Measurements from ENCODE around the gene FBXL14. TPM values are rescaled to one million over a fixed set of nuclear protein-coding genes. Genes with fewer than 3 reads are reported as not detected.

FBXL14 gene
- total RNA-seq, 1 experiment from 2014 or later: 19.3 TPM

- no TSS peak for BruUV-seq (replicated peaks)
Measured at GRCh38 chr12:1634149-1634548, 39.8 kb upstream of the FBXL14 start.

GRCh38 chr12:1633459-1633858 lies 39.1 kb upstream of the FBXL14 start:
- no peaks in the 10 kb centered on the region for H3K9me3 ChIP-seq (ENCODE audit: low read depth, low read length, poor library complexity, severe bottlenecking)
- CTCF ChIA-PET: interaction anchor here (0.6 kb wide), 1 partner anchor 30 kb away, joined by 9 read pairs; no protein-coding TSS in a partner anchor
- no peak overlapping the region for H3K4me3 ChIP-seq (ENCODE audit: low read depth, low read length, poor library complexity, severe bottlenecking)
- peaks cover 6% of the 10 kb centered on the region for H3K4me1 ChIP-seq (ENCODE audit: insufficient read depth, low read length, poor library complexity, severe bottlenecking)
- no peaks in the 10 kb centered on the region for H3K27me3 ChIP-seq (replicated peaks; ENCODE audit: insufficient read depth, low read depth, low read length, poor library complexity)
- POLR2A ChIA-PET (ENCODE audit: low non-redundant PET): no interaction called here
- BruUV-seq (replicated peaks): no TSS peak
- DNase-seq (ENCODE audit: low spot score): no peak
- intact Hi-C loops (cut with micrococcal nuclease; ENCODE audit: unreplicated experiment): loop anchor here (5.0 kb wide), 2 partner anchors 159 to 309 kb away; no protein-coding TSS in a partner anchor
- TF ChIP-seq EZH2 (IDR thresholded peaks at IDR 0.05; ENCODE audit: borderline replicate concordance, low read depth, low read length, poor library complexity, severe bottlenecking) (no peak), CTCF (conservative IDR thresholded peaks at IDR 0.05; ENCODE audit: low read depth, low read length) (no peak)
- no peaks in the 10 kb centered on the region for H3K36me3 ChIP-seq (ENCODE audit: insufficient read depth, low read length, poor library complexity, severe bottlenecking)
- no peak overlapping the region for H3K27ac ChIP-seq (ENCODE audit: low read depth, low read length, poor library complexity, severe bottlenecking)

More at GRCh38 chr12:1634149-1634548, 39.8 kb upstream of the FBXL14 start:
- H3K27ac ChIP-seq (ENCODE audit: low read depth, low read length, poor library complexity, severe bottlenecking): no peak overlapping the region
- intact Hi-C loops (cut with micrococcal nuclease; ENCODE audit: unreplicated experiment): loop anchor here (5.0 kb wide), 2 partner anchors 158 to 308 kb away; no protein-coding TSS in a partner anchor
- POLR2A ChIA-PET (ENCODE audit: low non-redundant PET): no interaction called here
- CTCF ChIA-PET: interaction anchor here (0.6 to 2.5 kb wide), 11 partner anchors 9 to 516 kb away, joined by 3 to 27 read pairs (median 6); partner anchors contain the start of gene ADIPOR2
- H3K4me1 ChIP-seq (ENCODE audit: insufficient read depth, low read length, poor library complexity, severe bottlenecking): peaks cover 6% of the 10 kb centered on the region
- H3K4me3 ChIP-seq (ENCODE audit: low read depth, low read length, poor library complexity, severe bottlenecking): no peak overlapping the region
- H3K9me3 ChIP-seq (ENCODE audit: low read depth, low read length, poor library complexity, severe bottlenecking): no peaks in the 10 kb centered on the region
- H3K27me3 ChIP-seq (replicated peaks; ENCODE audit: insufficient read depth, low read depth, low read length, poor library complexity): no peaks in the 10 kb centered on the region
- TF ChIP-seq CTCF (conservative IDR thresholded peaks at IDR 0.05; ENCODE audit: low read depth, low read length): no peak
- TF ChIP-seq EZH2 (IDR thresholded peaks at IDR 0.05; ENCODE audit: borderline replicate concordance, low read depth, low read length, poor library complexity, severe bottlenecking): no peak
- no peaks in the 10 kb centered on the region for H3K36me3 ChIP-seq (ENCODE audit: insufficient read depth, low read length, poor library complexity, severe bottlenecking)
- DNase-seq (ENCODE audit: low spot score): no peak

GRCh38 chr12:1632702-1633101 lies 38.3 kb upstream of the FBXL14 start:
- Histone ChIP-seq H3K4me3 (ENCODE audit: low read depth, low read length, poor library complexity, severe bottlenecking) (no peak overlapping the region), H3K4me1 (ENCODE audit: insufficient read depth, low read length, poor library complexity, severe bottlenecking) (peaks cover 6% of the 10 kb centered on the region), H3K36me3 (ENCODE audit: insufficient read depth, low read length, poor library complexity, severe bottlenecking) (no peaks in the 10 kb centered on the region), H3K9me3 (ENCODE audit: low read depth, low read length, poor library complexity, severe bottlenecking) (no peaks in the 10 kb centered on the region), H3K27me3 (replicated peaks; ENCODE audit: insufficient read depth, low read depth, low read length, poor library complexity) (no peaks in the 10 kb centered on the region), H3K27ac (ENCODE audit: low read depth, low read length, poor library complexity, severe bottlenecking) (no peak overlapping the region)
- TF ChIP-seq EZH2 (IDR thresholded peaks at IDR 0.05; ENCODE audit: borderline replicate concordance, low read depth, low read length, poor library complexity, severe bottlenecking) (no peak), CTCF (conservative IDR thresholded peaks at IDR 0.05; ENCODE audit: low read depth, low read length) (no peak)
- ChIA-PET CTCF (no interaction called here), POLR2A (ENCODE audit: low non-redundant PET) (no interaction called here)
- no TSS peak for BruUV-seq (replicated peaks)
- intact Hi-C loops (cut with micrococcal nuclease; ENCODE audit: unreplicated experiment): loop anchor here (5.0 kb wide), 2 partner anchors 160 to 310 kb away; no protein-coding TSS in a partner anchor
- DNase-seq (ENCODE audit: low spot score): no peak
